Activated CD8-positive, alpha-beta memory T cell treated with anti-CD3 and anti-CD28 coated beads for 36 hours (primary cell): Measurements from ENCODE around the gene B4GALT6. TPM values are rescaled to one million over a fixed set of nuclear protein-coding genes. Genes with fewer than 3 reads are reported as not detected.

Experiments used
- CTCF ChIA-PET: fragments of 350-600 bp; sonication (Branson Sonifier 250); formaldehyde crosslinking; loops from one replicate; lab custom pipeline; 2021; ENCODE audit warnings: antibody characterized with exemption; lab: Charles Lee
- POLR2A ChIA-PET: fragments of 350-600 bp; sonication (Branson Sonifier 250); formaldehyde crosslinking; loops from one replicate; lab custom pipeline; 2021; ENCODE audit warnings: antibody characterized with exemption; lab: Charles Lee
- total RNA-seq, 2 experiments: library from RNA; stranded (reverse); gene quantifications; one replicate each; pipeline ENCODE4 v1.2.3, GENCODE V29; 2021

The B4GALT6 gene
- total RNA-seq, 2 experiments from 2014 or later: 3.8 to 4.3 TPM

DNA sequence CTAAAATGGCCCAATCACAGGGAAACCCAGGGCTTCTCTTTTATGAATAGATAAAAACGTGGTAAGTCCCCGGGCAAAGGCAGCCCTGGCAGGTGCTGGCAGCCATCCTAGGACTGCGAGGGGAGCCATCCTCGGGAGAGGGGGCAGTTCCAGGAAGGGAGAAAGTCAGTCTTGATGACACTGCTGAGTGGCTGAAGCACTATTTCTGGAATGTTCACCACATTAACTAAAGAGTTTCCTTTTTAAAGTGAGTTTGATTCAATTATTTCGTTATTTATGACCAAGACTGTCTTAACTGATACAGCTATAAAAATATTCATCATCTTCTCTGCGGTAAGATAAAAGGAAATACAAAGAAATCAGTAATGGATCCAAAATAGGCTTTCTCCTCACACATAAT is 72.3 kb downstream of the B4GALT6 start:
- ChIA-PET CTCF (no interaction called here), POLR2A (no interaction called here)

DNA sequence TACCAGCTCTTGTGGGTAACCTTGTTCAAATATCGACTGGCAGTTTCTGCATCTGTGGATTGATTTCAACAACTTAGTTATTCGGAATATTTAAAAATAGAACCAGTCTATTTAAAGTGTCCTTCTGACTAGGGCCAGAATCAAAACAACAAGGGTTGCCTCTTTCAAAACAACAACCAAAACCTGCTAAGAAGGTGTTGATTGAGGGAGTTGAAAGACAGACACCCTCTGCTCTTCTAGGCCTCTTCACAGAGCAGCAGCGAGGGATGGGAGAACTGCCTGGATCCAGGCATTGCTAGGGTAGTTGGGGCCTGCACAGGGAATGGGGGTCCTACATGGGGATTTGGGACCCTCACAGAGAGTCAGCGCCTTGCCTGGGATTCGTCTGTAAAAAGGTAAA is 72.9 kb downstream of the B4GALT6 start:
- ChIA-PET POLR2A (no interaction called here), CTCF (no interaction called here)

GRCh38 chr18:31610286-31611205 is 73.8 kb downstream of the B4GALT6 start:
- POLR2A ChIA-PET: no interaction called here
- CTCF ChIA-PET: no interaction called here

- CTCF ChIA-PET: no interaction called here
- POLR2A ChIA-PET: no interaction called here
Measured at GRCh38 chr18:31609886-31610285, 74.5 kb downstream of the B4GALT6 start.

DNA sequence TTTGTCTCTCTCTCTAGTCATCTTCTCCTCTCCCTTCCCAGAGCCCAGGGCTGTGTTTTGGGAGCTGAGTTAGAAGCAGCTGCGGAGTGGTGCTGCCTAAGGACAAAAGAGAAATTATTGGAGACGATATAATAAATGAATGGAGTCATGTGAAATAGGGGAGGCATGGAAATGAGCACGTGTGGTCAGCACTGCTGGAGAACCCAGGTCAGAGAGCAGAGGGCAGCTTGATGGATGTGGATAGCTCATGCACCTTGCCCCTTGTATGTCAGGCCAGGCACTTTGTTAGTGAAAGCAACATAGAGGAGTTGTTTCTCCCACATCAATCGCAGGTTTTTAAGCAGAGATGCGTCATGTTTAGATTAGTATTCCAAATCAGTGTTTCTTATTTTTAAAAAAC is 77.0 kb downstream of the B4GALT6 start:
- ChIA-PET POLR2A (no interaction called here), CTCF (no interaction called here)

GRCh38 chr18:31606265-31606664 is 78.1 kb downstream of the B4GALT6 start:
- CTCF ChIA-PET: no interaction called here

DNA sequence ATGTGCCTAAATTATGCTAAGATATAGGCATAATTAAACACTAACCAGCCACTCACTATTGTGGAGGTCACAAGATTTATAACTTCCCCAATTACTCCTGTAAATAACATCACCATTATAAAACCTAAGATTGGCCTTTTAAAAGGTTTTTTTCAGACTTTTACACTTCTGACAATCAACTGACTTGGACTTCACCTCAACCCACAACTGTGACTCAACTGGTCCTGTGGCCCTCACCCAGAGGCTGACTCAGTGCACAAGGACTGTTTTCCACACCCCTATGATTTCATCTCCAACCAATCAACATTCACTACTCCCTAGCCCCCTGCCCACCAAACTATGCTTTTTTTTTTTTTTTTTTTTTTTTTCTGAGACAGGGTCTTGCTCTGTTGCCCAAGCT is 81.1 kb downstream of the B4GALT6 start:
- CTCF ChIA-PET: no interaction called here
- POLR2A ChIA-PET: no interaction called here

More at GRCh38 chr18:31606265-31606664, 78.1 kb downstream of the B4GALT6 start:
- POLR2A ChIA-PET: no interaction called here

GRCh38 chr18:31598021-31598805 is 86.2 kb downstream of the B4GALT6 start:
- ChIA-PET CTCF (no interaction called here), POLR2A (no interaction called here)

DNA sequence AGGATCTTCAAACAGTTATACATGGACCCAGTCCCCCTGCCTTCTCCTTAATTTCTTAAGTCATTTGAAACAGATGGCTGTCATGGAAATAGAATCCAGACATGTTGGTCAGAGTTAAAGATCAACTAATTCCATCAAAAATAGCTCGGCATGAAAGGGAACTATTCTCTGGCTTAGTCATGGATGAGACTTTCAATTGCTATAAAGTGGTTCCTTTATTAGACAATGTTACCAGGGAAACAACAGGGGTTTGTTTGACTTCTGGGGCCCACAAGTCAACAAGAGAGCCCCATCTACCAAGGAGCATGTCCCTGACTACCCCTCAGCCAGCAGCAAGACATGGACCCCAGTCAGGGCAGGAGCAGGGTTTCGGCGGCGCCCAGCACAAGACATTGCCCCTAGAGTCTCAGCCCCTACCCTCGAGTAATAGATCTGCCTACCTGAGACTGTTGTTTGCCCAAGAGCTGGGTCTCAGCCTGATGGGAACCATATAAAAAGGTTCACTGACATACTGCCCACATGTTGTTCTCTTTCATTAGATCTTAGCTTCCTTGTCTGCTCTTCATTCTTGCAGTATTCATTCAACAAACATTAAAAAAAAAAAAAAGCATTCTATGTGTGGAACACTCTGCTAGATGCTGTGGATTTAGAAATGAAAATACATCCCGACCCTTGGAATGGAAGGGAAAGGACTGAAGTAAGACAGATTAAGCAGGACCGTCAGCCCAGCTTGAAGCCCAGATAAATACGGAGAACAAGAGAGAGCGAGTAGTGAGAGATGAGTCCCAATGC is 88.1 kb downstream of the B4GALT6 start:
- CTCF ChIA-PET: interaction anchor here (0.7 kb wide), 1 partner anchor 126 kb away, joined by 3 read pairs; no protein-coding TSS in a partner anchor
- POLR2A ChIA-PET: no interaction called here

GRCh38 chr18:31595121-31595771 is 89.1 kb downstream of the B4GALT6 start:
- CTCF ChIA-PET: no interaction called here
- POLR2A ChIA-PET: no interaction called here

DNA sequence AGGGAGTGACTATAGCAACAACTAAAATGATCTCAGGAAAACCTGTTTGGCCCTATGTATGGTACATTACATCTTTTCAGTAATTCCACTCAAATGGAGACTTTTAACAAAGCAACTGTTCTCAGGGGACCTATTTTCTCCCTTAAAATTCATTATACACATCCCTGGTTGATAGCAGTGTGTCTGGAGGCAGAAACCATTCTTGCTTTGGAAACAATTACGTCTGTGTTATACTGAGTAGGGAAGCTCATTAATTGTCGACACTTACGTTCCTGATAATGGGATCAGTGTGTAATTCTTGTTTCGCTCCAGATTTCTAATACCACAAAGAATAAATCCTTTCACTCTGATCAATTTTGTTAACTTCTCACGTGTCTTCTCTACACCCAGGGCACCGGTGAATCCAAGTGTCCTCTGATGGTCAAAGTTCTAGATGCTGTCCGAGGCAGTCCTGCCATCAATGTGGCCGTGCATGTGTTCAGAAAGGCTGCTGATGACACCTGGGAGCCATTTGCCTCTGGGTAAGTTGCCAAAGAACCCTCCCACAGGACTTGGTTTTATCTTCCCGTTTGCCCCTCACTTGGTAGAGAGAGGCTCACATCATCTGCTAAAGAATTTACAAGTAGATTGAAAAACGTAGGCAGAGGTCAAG is 91.7 kb downstream of the B4GALT6 start:
- ChIA-PET POLR2A (no interaction called here), CTCF (no interaction called here)

DNA sequence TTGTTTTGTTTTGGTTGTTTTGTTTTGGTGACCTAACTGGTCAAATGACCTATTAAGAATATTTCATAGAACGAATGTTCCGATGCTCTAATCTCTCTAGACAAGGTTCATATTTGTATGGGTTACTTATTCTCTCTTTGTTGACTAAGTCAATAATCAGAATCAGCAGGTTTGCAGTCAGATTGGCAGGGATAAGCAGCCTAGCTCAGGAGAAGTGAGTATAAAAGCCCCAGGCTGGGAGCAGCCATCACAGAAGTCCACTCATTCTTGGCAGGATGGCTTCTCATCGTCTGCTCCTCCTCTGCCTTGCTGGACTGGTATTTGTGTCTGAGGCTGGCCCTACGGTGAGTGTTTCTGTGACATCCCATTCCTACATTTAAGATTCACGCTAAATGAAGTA is 92.8 kb downstream of the B4GALT6 start, which contains the start of gene TTR:
TSS of gene TTR (plus strand) at position 250 of the 400 bp plus-strand sequence. CDS start at position 276, 26 bp downstream.
- ChIA-PET POLR2A (no interaction called here), CTCF (no interaction called here)

DNA sequence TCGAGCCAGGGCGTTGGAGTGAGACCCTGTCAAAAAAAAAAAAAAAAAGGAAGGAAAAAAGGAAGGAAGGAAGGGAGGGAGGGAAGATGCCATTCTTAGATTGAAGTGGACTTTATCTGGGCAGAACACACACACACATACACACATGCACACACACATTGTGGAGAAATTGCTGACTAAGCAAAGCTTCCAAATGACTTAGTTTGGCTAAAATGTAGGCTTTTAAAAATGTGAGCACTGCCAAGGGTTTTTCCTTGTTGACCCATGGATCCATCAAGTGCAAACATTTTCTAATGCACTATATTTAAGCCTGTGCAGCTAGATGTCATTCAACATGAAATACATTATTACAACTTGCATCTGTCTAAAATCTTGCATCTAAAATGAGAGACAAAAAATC is 93.3 kb downstream of the B4GALT6 start:
- ChIA-PET POLR2A (no interaction called here), CTCF (interaction anchor here (0.7 kb wide), 1 partner anchor 855 kb away, joined by 3 read pairs; no protein-coding TSS in a partner anchor)

- ChIA-PET CTCF (interaction anchor here (0.7 kb wide), 1 partner anchor 855 kb away, joined by 3 read pairs; no protein-coding TSS in a partner anchor), POLR2A (no interaction called here)
Measured at GRCh38 chr18:31590570-31590969, 93.8 kb downstream of the B4GALT6 start.

- CTCF ChIA-PET: no interaction called here
Measured at GRCh38 chr18:31587529-31587928, 96.9 kb downstream of the B4GALT6 start.

GRCh38 chr18:31586616-31587015 is 97.8 kb downstream of the B4GALT6 start:
- POLR2A ChIA-PET: no interaction called here
- CTCF ChIA-PET: no interaction called here

More at GRCh38 chr18:31587529-31587928, 96.9 kb downstream of the B4GALT6 start:
- POLR2A ChIA-PET: no interaction called here

DNA sequence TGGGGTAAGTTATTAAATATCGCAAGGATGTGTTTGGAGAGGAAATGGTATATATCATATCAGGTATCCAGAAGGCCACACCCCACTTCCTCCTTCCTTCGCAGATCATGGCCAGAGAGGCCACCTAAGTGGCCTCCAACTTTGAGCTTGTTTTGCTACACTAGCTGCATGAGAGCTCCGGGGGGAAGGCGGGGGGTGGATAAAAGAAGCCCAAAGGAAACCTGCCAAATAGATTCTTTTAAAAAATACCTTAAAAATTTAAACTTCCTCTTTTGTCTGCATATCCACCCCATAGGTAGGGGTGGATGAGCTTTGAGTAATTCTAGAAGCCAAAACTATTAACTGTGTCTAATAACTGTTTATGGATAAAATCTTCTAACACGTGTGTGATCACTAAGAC is 98.4 kb downstream of the B4GALT6 start:
- ChIA-PET POLR2A (no interaction called here), CTCF (no interaction called here)

- POLR2A ChIA-PET: no interaction called here
Measured at GRCh38 chr18:31583185-31583854, 101.1 kb downstream of the B4GALT6 start.

More at GRCh38 chr18:31583185-31583854, 101.1 kb downstream of the B4GALT6 start:
- CTCF ChIA-PET: no interaction called here
